ENCODE data around the gene MCRIP1.

MCRIP1 gene

GRCh38 chr17:81860756-81861568 is 27.9 kb upstream of the MCRIP1 start:
- DNase-seq (ENCODE audit: low read depth), result peak; percentile 100

GRCh38 chr17:81859906-81860755 is 27.0 kb upstream of the MCRIP1 start, which contains the start of gene P4HB:
TSS of gene P4HB (minus strand) at chr17:81860535. CDS start at chr17:81860471, 64 bp downstream.
- DNase-seq (ENCODE audit: low read depth), result no peak

DNA sequence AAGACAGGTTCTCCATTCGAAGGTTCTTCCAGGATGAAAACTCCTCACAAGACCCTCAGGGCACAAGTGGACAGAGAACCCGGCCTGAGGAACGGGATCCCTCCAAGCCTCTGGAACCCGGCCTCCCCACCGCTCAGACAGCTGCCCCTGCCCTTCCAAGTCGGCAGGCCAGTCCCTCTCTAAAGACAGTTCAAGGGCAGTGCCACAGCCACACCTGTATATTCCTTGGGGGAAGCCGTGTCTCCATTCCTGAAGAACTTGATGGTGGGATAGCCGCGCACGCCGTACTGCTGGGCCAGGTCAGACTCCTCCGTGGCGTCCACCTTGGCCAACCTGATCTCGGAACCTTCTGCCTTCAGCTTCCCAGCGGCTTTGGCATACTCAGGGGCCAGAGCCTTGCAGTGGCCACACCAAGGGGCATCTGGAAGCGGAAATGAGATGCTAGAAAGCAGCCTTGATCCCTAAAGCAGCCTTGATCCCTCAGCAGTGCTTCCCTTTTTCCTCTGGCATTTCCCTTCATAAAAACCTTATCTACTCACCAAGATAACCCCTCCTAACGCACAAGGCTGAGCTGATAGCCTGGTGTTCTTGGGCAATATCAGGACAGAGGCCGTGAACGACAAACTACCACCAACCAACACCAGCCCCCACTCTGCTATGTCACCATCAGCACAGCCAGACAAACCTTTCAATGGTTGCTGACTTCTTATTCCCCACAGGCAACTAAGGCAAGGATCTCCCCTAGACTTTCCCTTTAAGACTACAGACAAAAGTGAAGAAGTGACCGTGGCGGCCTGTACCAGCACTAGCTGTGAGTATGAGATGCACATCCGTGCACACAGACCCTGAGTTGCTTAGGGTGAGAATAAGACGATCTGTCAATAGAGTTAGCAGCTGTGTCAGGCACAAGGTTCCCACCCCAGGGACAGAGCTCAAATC is 26.1 kb upstream of the MCRIP1 start:
- no peak for DNase-seq (ENCODE audit: low read depth)

DNA sequence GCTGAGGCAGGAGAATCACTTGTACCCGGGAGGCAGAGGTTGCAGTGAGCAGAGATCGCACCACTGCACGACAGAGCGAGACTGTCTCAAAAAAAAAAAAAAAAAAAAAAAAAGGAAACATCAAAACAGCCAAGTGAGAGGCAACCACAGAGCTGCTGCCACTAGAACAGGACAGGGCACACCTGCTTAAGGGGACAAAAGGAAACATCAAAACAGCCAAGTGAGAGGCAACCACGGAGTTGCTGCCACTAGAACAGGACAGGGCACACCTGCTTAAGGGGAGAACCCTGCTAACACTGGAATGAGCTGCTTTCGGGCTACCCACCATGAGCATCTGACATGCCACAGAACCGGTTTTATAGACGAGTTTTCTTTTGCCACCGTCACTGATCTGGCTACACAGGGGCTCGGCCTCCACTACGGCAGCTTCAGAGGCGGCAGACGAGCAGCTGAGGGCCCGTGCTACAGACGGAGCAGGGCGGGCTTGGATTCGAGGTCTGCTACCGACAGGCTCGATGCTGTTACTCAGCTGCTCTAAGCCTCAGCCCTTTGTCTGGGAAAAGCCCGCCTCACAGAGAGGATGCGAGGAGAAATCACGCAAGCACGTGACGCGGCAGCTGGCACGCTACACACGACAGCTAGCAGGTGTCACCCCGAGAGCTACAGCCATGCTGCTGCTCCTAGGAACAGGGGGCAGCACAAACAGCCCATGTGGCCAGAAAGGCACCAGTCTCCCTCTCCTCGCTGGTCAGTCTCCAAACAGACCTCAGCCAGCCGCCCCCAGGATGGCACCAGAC is 25.3 kb upstream of the MCRIP1 start:
- no peak for DNase-seq (ENCODE audit: low read depth)

GRCh38 chr17:81854974-81855774 is 22.1 kb upstream of the MCRIP1 start:
- no peak for DNase-seq (ENCODE audit: low read depth)

- DNase-seq (ENCODE audit: low read depth), result no peak
These were observed 19.1 kb upstream of the MCRIP1 start for GRCh38 chr17:81852237-81852636.

GRCh38 chr17:81851423-81851822 is 18.3 kb upstream of the MCRIP1 start:
- no peak for DNase-seq (ENCODE audit: low read depth)

GRCh38 chr17:81849457-81849856 is 16.4 kb upstream of the MCRIP1 start:
- no peak for DNase-seq (ENCODE audit: low read depth)

- no peak for DNase-seq (ENCODE audit: low read depth)
These were observed 13.9 kb upstream of the MCRIP1 start for GRCh38 chr17:81846743-81847689.

GRCh38 chr17:81845881-81846742 is 13.0 kb upstream of the MCRIP1 start:
- DNase-seq (ENCODE audit: low read depth), result no peak

GRCh38 chr17:81845361-81845760 is 12.3 kb upstream of the MCRIP1 start:
- no peak for DNase-seq (ENCODE audit: low read depth)

DNA sequence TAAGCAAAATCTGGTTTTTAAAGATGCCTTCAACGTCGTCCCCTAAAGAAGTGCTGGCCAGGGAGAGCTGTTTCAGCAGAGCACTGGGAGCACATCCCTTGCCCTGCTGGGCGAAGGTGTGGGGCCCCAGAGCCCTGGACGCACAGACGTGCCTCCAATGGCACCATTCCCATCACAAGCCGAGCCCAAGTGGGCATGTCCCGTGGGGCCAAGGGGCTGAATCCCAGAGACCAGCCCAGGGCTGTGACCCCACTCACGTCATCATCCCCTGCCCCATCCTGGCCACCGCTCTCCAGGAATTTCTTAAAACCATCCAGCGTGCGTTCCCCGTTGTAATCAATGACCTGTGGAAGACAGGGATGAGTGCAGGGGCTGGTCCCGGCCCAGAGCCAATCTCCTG is 11.8 kb upstream of the MCRIP1 start:
- no peak for DNase-seq (ENCODE audit: low read depth)

GRCh38 chr17:81844327-81844851 is 11.3 kb upstream of the MCRIP1 start:
- DNase-seq (ENCODE audit: low read depth), result no peak

DNA sequence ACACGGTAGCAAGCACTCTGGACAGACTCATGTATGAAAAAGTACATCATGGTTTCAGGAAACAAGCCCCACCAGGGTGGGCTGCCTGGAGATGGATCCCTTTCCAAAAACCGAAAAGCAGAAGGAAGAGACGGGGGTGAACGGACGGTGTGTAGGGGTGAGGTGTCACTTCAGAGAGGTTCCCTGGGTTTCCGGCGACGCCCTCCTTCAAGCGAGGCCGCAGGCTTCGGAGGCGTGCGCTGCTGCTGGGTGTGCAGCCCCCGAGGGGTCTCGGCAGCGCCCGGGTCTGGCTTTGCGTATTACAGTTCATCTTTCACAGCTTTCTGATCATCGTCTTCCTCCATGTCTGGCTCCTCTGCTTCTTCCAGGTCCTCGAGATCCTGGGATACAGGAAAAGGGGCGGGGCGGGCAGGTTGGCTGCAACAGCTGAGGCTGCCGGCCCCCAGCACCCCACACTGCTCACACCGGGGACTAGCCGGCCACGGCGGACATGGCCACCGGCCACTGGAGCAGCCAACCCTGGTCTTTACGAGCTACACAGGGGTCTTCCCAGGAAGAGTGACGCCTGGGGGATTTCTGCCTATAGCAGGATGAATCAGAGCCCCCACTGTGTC is 10.7 kb upstream of the MCRIP1 start:
- no peak for DNase-seq (ENCODE audit: low read depth)

DNA sequence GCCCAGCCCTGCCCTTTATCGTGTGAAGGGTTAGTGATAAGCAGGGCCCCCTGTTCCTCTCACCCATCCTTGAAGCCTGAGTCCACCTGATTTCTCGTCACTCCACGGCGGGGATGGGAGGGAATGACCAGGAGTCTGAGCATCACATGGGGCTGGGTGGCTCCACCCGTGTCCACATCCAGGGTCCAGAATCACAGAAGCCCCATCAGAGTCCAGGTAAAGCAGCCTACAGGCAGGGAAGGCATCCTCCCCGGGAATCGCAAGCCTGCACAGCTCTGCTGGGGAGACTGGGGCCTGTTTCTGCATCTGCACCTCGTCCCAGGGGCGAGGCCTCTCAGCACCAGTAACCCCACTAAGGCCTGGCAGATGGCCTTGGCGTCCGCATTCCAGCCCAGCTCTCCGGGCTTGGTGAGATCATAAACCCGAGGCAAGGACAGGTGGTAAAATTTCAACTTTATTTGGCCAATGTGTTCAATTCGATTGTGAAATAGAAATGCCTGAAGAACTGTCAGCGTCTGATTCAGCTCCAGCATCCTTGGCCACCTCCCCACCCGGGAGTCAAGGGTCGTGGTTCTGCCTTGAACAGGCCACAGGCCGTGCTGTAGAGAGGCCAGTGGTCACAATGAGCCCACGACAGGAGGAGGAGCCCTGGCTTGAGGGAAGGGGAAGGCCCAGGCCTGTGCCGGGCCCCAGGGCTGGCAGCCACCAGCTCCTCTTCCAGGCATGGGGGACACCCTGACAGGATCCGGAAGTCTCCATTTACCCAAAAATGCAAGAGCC is 9.8 kb upstream of the MCRIP1 start:
- no peak for DNase-seq (ENCODE audit: low read depth)

GRCh38 chr17:81842378-81842724 is 9.3 kb upstream of the MCRIP1 start:
- DNase-seq (ENCODE audit: low read depth), result no peak

DNA sequence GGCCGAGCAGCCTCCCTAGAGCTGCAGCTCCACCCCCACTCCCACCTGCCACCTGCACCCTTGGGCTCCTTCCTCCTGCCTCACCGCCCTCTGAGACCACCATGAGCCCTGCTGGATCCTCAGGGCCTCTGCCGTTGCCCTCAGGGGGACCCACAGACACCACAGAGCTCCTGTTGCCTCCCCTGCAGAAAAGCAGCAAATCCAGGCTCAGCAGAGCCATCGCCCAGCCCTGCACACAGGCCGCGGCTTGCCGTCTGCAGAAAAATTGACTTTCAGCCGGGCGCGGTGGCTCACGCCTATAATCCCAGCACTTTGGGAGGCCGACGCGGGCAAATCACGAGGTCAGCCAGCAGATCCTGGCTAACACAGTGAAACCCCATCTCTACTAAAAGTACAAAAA is 8.8 kb upstream of the MCRIP1 start:
- no peak for DNase-seq (ENCODE audit: low read depth)

Measured in fibroblast of the conjunctiva (primary cell).